ENCODE results near the gene ACP1.

The ACP1 gene

GRCh38 chr2:282371-283263 is 17.9 kb downstream of the ACP1 start:
- no peak for DNase-seq

GRCh38 chr2:283996-284794 is 19.4 kb downstream of the ACP1 start:
- no peak for DNase-seq

- DNase-seq: no peak
Observed at GRCh38 chr2:284896-285492, 20.2 kb downstream of the ACP1 start.

- no peak for DNase-seq
Observed at GRCh38 chr2:285531-285930, 20.8 kb downstream of the ACP1 start.

- DNase-seq: no peak
Observed at GRCh38 chr2:286035-286434, 21.3 kb downstream of the ACP1 start.

- no peak for DNase-seq
Observed at GRCh38 chr2:286774-287392, 22.1 kb downstream of the ACP1 start.

- no peak for DNase-seq
Observed at GRCh38 chr2:287471-287885, 22.7 kb downstream of the ACP1 start.

GRCh38 chr2:287911-288757 is 23.4 kb downstream of the ACP1 start, which contains the start of gene ALKAL2:
Gene ALKAL2, minus strand, starts transcription at chr2:288091. Its CDS starts 256 bp downstream, at chr2:287835.
- DNase-seq: no peak

GRCh38 chr2:288758-289361 is 24.1 kb downstream of the ACP1 start:
- no peak for DNase-seq

- no peak for DNase-seq
Observed at GRCh38 chr2:289362-290089, 24.8 kb downstream of the ACP1 start.

GRCh38 chr2:290090-290722 is 25.5 kb downstream of the ACP1 start:
- DNase-seq: no peak

GRCh38 chr2:295090-295489 is 30.3 kb downstream of the ACP1 start:
- DNase-seq: no peak

GRCh38 chr2:296354-296753 is 31.6 kb downstream of the ACP1 start:
- DNase-seq: no peak

- DNase-seq: no peak
Observed at GRCh38 chr2:305366-305765, 40.6 kb downstream of the ACP1 start.

GRCh38 chr2:309148-309953 is 44.6 kb downstream of the ACP1 start:
- DNase-seq: no peak

- no peak for DNase-seq
Observed at GRCh38 chr2:309954-310510, 45.3 kb downstream of the ACP1 start.

GRCh38 chr2:310994-311393 is 46.2 kb downstream of the ACP1 start:
- DNase-seq: no peak

GRCh38 chr2:313991-314390 is 49.2 kb downstream of the ACP1 start:
- DNase-seq: no peak
